Placental pericyte (primary cell): ENCODE measurements around the gene SIAE. TPM values are rescaled to one million over a fixed set of nuclear protein-coding genes. Genes with fewer than 3 reads are reported as not detected.

Source experiments
- small RNA-seq: library from RNA; depleted of rRNA; stranded (forward); fragments of <200 nt; gene quantifications from one replicate; pipeline ENCODE3, GENCODE V24; 2012; ENCODE audit warnings: low replicate concordance
- total RNA-seq: library from RNA; depleted of rRNA; stranded (reverse); fragments of >200 nt; gene quantifications from 2 replicates; pipeline ENCODE4 v1.2.3, GENCODE V29; 2012

The SIAE gene, protein sequence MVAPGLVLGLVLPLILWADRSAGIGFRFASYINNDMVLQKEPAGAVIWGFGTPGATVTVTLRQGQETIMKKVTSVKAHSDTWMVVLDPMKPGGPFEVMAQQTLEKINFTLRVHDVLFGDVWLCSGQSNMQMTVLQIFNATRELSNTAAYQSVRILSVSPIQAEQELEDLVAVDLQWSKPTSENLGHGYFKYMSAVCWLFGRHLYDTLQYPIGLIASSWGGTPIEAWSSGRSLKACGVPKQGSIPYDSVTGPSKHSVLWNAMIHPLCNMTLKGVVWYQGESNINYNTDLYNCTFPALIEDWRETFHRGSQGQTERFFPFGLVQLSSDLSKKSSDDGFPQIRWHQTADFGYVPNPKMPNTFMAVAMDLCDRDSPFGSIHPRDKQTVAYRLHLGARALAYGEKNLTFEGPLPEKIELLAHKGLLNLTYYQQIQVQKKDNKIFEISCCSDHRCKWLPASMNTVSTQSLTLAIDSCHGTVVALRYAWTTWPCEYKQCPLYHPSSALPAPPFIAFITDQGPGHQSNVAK
- total RNA-seq, result 6.9 and 12.7 TPM in 2 replicates

DNA sequence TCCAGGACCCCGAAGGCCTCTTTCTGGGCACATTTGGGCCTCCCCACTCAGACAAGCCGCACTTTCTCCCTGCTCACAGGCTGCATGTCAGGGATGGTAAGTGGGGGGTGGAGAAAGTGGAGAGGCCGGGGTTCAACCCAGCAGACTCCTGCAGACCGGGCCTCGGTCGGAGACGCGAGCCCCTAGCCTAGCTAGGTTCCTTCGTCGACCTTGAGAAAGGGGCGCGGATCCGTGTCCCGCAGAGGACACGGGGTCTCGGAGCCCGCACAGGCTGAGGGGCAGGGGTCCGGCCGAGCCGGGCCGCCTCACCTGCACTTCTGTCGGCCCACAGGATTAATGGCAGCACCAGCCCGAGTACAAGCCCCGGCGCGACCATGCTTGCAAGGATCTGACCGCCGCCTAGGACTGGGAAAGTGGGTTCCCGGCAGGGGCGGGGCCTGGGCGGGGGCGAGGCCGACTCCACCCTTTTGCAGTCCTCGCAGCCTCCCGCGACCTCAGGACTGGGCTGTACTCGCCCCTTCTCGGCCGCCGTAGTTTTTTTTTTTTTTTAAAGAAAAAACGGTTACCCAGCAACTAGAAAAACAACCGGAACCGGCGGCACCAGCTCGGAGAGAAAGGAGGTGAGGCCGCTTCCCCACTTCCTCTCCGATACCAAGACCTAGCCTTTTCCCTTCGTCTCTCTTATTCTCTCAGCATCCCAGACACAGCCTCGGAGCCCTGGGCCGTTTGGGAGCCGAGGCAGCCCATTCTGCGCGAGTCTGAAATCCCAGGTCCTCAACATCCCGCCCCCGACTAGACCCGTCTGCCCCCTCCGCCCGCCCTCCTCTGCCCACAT is at the start of gene SIAE, which contains the start of gene SPA17:
TSS of gene SIAE (minus strand) at position 407 of the 835 bp plus-strand sequence. CDS start at position 376, 31 bp downstream.
TSS of gene SPA17 (plus strand) at position 572 of the 835 bp plus-strand sequence. CDS start 1,361 bp downstream, outside the sequence.

DNA sequence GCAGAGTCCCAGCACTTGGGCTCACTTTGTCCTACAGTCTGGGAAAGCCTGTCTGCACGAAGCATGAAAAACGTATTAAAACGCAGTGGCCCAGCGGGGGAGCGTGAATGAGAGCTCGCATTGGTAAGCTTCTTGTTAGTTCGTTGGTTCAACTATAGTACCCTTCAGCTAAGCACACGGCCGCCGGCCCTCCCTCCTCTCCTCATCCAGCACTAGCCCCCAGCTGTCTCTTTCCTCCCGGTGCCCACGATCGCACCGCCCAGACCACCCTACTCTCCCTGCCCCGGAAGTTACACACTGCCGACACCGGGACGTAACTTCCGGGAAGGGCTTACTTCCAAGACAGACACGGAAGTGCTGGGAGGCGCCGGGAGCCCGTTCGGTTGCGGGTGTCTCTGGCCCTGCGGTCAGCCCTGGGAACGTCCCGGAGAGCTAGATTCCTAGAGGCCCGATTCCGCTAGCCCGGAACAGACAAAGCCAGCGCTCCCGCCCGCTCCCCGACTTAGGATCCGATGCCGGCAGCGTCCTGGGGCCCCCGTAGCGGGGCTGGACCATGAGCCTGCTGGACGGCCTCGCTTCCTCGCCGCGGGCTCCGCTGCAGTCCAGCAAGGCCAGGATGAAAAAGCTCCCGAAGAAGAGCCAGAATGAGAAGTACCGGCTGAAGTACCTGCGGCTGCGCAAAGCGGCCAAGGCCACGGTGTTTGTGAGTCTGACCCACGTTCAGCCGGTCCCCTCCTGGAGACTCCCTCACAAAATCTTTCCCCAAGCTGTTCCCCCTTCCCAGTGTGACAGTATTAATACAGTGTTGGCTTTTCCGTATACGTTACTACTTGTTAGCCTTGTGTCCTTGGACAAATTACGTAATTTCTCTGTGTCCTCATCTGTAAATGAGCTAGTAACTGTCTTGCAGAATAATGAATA is 50.7 kb downstream of the SIAE start, which contains the start of gene TBRG1:
TSS of gene TBRG1 (plus strand) at position 334 of the 921 bp plus-strand sequence. CDS start at position 554, 220 bp downstream.

DNA sequence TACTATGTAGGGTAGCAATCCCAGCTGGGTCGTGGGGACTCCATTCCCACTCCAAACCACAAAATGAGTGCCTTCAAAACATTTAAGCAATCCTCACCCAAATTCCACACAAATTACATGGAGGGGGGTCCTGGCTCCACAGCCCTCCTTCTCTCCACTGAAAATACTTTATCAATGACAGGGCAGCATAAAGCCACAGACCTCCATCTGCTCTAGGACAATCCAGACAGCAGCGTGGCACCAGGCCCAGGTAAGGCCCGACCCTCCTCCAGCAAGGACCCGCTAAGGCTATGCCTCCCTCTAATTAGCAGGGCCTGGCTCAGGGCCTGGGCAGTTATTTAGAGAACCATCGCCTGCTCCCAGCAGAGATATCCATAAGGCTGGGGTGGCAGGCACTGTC is 62.5 kb downstream of the SIAE start, which contains the start of gene PANX3:
TSS of gene PANX3 (plus strand) at position 365 of the 400 bp plus-strand sequence. CDS start 129 bp downstream, outside the sequence.

Small RNAs within 50 kb of the gene (small RNA-seq; reads per million reads assigned to genes)
- not detected for gene RNA5SP352

Other genes with a start within 250 kb of the SIAE start
- gene OR8B4, start 248.9 kb downstream of the SIAE start, total RNA-seq, result not detected in 2 replicates
- not detected in 2 replicates for gene OR8B8, start 228.0 kb downstream of the SIAE start, total RNA-seq
- gene OR8B12, start 130.1 kb downstream of the SIAE start, total RNA-seq, result not detected in 2 replicates
- gene OR8A1, start 103.7 kb downstream of the SIAE start, total RNA-seq, result under 0.01 TPM in 2 replicates
- gene PANX3, start 62.3 kb downstream of the SIAE start, total RNA-seq, result not detected in 2 replicates
- gene TBRG1, start 50.9 kb downstream of the SIAE start, total RNA-seq, result 26.6 and 37.9 TPM in 2 replicates
- 5.0 and 7.9 TPM in 2 replicates for gene SPA17, start 165 bp upstream of the SIAE start, total RNA-seq
- 2.3 TPM in 1 of 2 replicates, not detected in the other for gene NRGN, start 66.2 kb upstream of the SIAE start, total RNA-seq
- gene VSIG2, start 78.5 kb upstream of the SIAE start, total RNA-seq, result not detected in 2 replicates
- 0.22 and 2.7 TPM in 2 replicates for gene ESAM, start 88.6 kb upstream of the SIAE start, total RNA-seq
- 5.9 and 25.6 TPM in 2 replicates for gene MSANTD2, start 126.7 kb upstream of the SIAE start, total RNA-seq
- gene ROBO3, start 191.7 kb upstream of the SIAE start, total RNA-seq, result 9.0 and 11.2 TPM in 2 replicates
- 0.88 and 2.7 TPM in 2 replicates for gene ROBO4, start 224.1 kb upstream of the SIAE start, total RNA-seq
- not detected in 2 replicates for gene HEPN1, start 245.5 kb upstream of the SIAE start, total RNA-seq